NB4 (cell line): Measurements from ENCODE around the gene LDLRAD2.

Experiments used
- CTCF ChIP-seq: IDR thresholded peaks from one replicate; pipeline ENCODE4 v1.5.1; 2012; ENCODE audit warnings: low read depth, low read length
- MAX ChIP-seq: IDR thresholded peaks from 2 replicates; pipeline ENCODE4 v1.6.1; 2011; ENCODE audit warnings: low read depth, low read length
- MYC ChIP-seq: IDR thresholded peaks from 2 replicates; pipeline ENCODE4 v1.6.1; 2011; ENCODE audit warnings: low read depth, low read length
- POLR2A ChIP-seq: IDR thresholded peaks from 2 replicates; pipeline ENCODE4 v1.6.1; 2011; ENCODE audit warnings: mild to moderate bottlenecking; ENCODE audit not compliant: insufficient read length; ENCODE audit errors: extremely low read depth

GRCh38 chr1:21794656-21795055 lies 17.4 kb upstream of the LDLRAD2 start:
- TF ChIP-seq CTCF, result no peak
- no peak for TF ChIP-seq POLR2A
- no peak for TF ChIP-seq MYC
- TF ChIP-seq MAX, result no peak
